MM.1S (cell line): Measurements from ENCODE around the gene PRX.
A peak's percentile ranks its signal among the peaks of the same experiment; 100 is the strongest.
"Not testable (repeated sequence)": the region's sequence is repeated elsewhere in the genome, so short reads cannot be mapped to it uniquely, and the experiment has no call there.

Source experiments
- DNase-seq: peaks from one replicate; pipeline ENCODE4 v3.0.0-alpha.2; 2015
- H2AFZ ChIP-seq: fragments of 300-600 bp; sonication (generic); 2 replicates; pipeline ENCODE4 v1.6.0; 2016; ENCODE audit warnings: antibody characterized with exemption, low read length
- H3F3A ChIP-seq: fragments of 300-600 bp; sonication (generic); 2 replicates; pipeline ENCODE4 v1.6.1; 2016; ENCODE audit warnings: mild to moderate bottlenecking, antibody characterized with exemption, low read length, moderate library complexity, mixed read lengths; ENCODE audit not compliant: insufficient read depth
- H3K27ac ChIP-seq: fragments of 300-600 bp; sonication (generic); 2 replicates; pipeline ENCODE4 v1.5.1; 2016; ENCODE audit warnings: mild to moderate bottlenecking, low read length
- H3K27me3 ChIP-seq: fragments of 300-600 bp; sonication (generic); replicated peaks from 2 replicates; pipeline ENCODE4 v1.6.0; 2016; ENCODE audit warnings: low read length; ENCODE audit not compliant: insufficient read depth
- H3K36me3 ChIP-seq: fragments of 300-600 bp; sonication (generic); replicated peaks from 2 replicates; pipeline ENCODE4 v1.6.1; 2016; ENCODE audit warnings: mild to moderate bottlenecking, low read length, mixed read lengths; ENCODE audit not compliant: insufficient read depth
- H3K4me1 ChIP-seq: fragments of 300-600 bp; sonication (generic); 2 replicates; pipeline ENCODE4 v1.6.1; 2016; ENCODE audit warnings: low read length, mixed read lengths
- H3K4me2 ChIP-seq: fragments of 300-600 bp; sonication (generic); 2 replicates; pipeline ENCODE4 v1.6.0; 2016; ENCODE audit warnings: low read depth, low read length
- H3K4me3 ChIP-seq: fragments of 300-600 bp; sonication (generic); 2 replicates; pipeline ENCODE4 v1.5.1; 2016; ENCODE audit warnings: low read length, mixed read lengths
- H3K79me2 ChIP-seq: fragments of 300-600 bp; sonication (generic); 2 replicates; pipeline ENCODE4 v1.6.1; 2016; ENCODE audit warnings: mixed run types, low read length, mixed read lengths
- H3K9ac ChIP-seq: fragments of 300-600 bp; sonication (generic); 2 replicates; pipeline ENCODE4 v1.6.1; 2016; ENCODE audit warnings: low read length, mixed read lengths
- H3K9me2 ChIP-seq: fragments of 300-600 bp; sonication (generic); replicated peaks from 2 replicates; pipeline ENCODE4 v1.6.1; 2016; ENCODE audit warnings: mild to moderate bottlenecking, low read length, mixed read lengths; ENCODE audit not compliant: insufficient read depth
- H3K9me3 ChIP-seq: fragments of 300-600 bp; sonication (generic); replicated peaks from 2 replicates; pipeline ENCODE4 v1.6.1; 2016; ENCODE audit warnings: mild to moderate bottlenecking, low read length, mixed read lengths; ENCODE audit not compliant: insufficient read depth
- H4K20me1 ChIP-seq: fragments of 300-600 bp; sonication (generic); 2 replicates; pipeline ENCODE4 v1.6.1; 2016; ENCODE audit warnings: mild to moderate bottlenecking, low read length, moderate library complexity, mixed read lengths; ENCODE audit not compliant: insufficient read depth
- EZH2 ChIP-seq: fragments of 300-600 bp; sonication (generic); optimal IDR thresholded peaks from 2 replicates; pipeline ENCODE3; 2017; ENCODE audit warnings: low read depth, mild to moderate bottlenecking, antibody characterized with exemption, low read length, mixed read lengths
- EZH2phosphoT487 ChIP-seq: fragments of 300-600 bp; sonication (generic); IDR thresholded peaks from 2 replicates; pipeline ENCODE4 v1.6.1; 2018; ENCODE audit warnings: antibody characterized with exemption, low read length
- TF ChIP-seq, protein P1 (sequence below): fragments of 300-600 bp; sonication (generic); IDR thresholded peaks from 2 replicates; pipeline ENCODE4 v1.5.1; 2016; ENCODE audit warnings: antibody characterized with exemption, low read length, mixed read lengths

The PRX gene

DNA sequence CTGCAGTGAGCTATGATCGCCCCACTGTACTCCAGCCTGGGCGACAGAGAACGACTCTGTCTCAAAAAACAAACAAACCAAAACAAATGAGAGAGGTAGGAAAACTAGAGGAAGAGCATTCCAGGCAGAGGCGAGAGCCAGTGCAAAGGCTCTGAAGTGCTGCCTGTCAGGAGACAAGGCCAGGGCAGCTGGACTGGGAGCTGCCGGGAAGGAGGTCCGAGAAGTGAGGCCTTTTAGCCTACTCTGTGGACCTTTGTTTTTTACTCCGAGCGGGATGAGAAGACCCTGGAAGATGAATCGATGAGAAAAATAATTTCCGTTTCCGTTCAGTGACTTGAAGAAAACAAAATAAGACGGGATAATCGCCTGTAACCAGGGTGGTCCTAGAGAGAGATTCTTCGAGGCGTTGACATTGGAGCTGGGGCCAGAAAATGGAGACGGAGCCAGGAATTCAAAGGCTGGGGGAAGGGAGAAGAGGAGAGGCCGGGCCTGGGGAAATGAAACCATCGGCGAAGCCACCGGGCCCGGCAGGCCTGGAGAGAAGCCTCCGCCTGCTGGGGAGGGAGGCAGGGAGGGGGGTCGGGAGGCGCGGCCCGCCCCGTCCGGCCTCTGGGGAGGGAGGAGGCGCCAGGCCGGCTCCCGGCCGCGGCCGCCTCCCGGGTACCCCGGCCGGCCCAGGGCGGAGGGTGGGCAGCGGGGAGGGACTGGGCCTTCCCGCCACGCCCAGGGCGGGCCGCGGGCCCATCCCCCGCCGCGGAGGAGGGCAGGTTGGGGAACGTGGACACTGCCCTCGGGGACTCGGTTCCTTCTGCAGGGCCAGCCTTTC lies 20.4 kb upstream of the PRX start:
- Histone ChIP-seq H3K27ac (peak overlapping the region; percentile 29; the same call in 1 of the 2 replicates), H3K79me2 (no peaks in the 10 kb centered on the region), H2AFZ (peak overlapping the region; percentile 72), H3K9me3 (no peaks in the 10 kb centered on the region), H3K27me3 (no peaks in the 10 kb centered on the region), H3K36me3 (no peaks in the 10 kb centered on the region), H3K9me2 (no peaks in the 10 kb centered on the region), H3K4me1 (peaks cover 5% of the 10 kb centered on the region; the same call in 1 of the 2 replicates), H3K4me3 (peak overlapping the region; percentile 55; the same call in 1 of the 2 replicates), H4K20me1 (no peaks in the 10 kb centered on the region), H3K9ac (peak overlapping the region; percentile 59; the same call in 1 of the 2 replicates), H3F3A (0 out of 2 replicates have a peak, but pooled peaks cover 10% of the 10 kb centered on the region), H3K4me2 (peak overlapping the region; percentile 64)
- DNase-seq = peak; percentile 52
- TF ChIP-seq, protein P1, sequence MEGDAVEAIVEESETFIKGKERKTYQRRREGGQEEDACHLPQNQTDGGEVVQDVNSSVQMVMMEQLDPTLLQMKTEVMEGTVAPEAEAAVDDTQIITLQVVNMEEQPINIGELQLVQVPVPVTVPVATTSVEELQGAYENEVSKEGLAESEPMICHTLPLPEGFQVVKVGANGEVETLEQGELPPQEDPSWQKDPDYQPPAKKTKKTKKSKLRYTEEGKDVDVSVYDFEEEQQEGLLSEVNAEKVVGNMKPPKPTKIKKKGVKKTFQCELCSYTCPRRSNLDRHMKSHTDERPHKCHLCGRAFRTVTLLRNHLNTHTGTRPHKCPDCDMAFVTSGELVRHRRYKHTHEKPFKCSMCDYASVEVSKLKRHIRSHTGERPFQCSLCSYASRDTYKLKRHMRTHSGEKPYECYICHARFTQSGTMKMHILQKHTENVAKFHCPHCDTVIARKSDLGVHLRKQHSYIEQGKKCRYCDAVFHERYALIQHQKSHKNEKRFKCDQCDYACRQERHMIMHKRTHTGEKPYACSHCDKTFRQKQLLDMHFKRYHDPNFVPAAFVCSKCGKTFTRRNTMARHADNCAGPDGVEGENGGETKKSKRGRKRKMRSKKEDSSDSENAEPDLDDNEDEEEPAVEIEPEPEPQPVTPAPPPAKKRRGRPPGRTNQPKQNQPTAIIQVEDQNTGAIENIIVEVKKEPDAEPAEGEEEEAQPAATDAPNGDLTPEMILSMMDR = no peak
- TF ChIP-seq EZH2phosphoT487 = no peak
- no peak for TF ChIP-seq EZH2

DNA sequence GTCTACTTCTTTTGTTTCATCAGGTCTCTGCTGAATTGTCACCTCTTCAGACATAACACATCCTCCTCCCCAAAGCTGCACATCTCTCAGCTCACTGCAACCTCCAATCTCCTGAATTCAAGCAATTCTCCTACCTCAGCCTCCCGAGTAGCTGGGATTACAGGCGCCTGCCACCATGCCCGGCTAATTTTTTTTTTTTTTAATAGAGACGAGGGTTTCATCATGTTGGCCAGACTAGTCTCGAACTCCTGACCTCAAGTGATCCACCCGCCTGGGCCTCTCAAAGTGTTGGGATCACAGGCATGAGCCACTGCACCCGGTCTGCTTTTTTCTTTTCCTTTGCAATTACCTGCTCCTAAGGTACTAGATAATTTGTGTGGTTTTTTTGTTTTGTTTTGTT lies 19.6 kb upstream of the PRX start:
- H3K4me3 ChIP-seq, H3K27me3 ChIP-seq, H3K27ac ChIP-seq, H3K9me3 ChIP-seq, H2AFZ ChIP-seq, DNase-seq, H3K36me3 ChIP-seq, H3K79me2 ChIP-seq, H3K4me1 ChIP-seq, H3K4me2 ChIP-seq, H3K9me2 ChIP-seq, H4K20me1 ChIP-seq, H3K9ac ChIP-seq: not testable (repeated sequence)
- H3F3A ChIP-seq = 0 out of 2 replicates have a peak, but pooled peaks cover 10% of the 10 kb centered on the region

DNA sequence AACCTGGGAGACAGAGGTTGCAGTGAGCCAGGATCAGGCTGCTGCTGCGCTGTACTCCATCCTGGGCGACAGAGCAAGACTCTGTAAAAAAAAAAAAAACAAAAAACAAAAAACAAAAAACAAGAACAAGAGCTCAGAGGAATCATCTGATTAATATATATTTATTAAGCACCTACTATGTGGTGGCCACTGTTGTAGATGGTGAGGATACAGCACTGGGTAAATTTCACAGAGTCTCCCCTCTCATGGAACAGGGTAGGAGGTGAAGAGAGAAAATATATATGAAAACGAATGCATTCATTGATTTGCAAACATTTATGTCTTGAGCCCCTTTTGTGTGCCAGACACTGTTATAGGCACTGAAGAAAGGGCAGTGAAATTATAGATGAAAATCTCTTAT lies 18.5 kb upstream of the PRX start:
- no peak overlapping the region for H3K4me3 ChIP-seq
- no peak overlapping the region for H2AFZ ChIP-seq
- TF ChIP-seq EZH2 (no peak), EZH2phosphoT487 (no peak)
- TF ChIP-seq, protein P1 = no peak

DNA sequence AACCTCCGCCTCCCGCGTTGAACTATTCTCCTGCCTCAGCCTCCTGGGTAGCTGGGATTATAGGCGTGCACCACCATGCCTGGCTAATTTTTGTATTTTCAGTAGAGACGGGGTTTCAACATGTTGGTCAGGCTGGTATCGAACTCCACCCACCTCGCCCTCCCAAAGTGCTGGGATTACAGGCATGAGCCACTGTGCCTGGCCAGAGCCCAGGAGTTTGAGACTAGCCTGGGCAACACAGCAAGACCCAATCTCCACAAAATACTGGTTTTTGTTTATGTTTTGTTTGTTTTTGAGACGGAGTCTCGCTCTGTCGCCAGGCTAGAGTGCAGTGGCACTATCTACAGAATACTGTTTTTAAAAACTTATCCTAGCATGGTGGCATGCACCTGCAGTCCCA lies 17.1 kb upstream of the PRX start:
- H3K36me3 ChIP-seq, H3K27me3 ChIP-seq, H3K4me3 ChIP-seq, H3K79me2 ChIP-seq, H3K27ac ChIP-seq, H3K9ac ChIP-seq, H3K9me3 ChIP-seq, H3K9me2 ChIP-seq, H2AFZ ChIP-seq, H3K4me2 ChIP-seq, H4K20me1 ChIP-seq, H3K4me1 ChIP-seq, DNase-seq: not testable (repeated sequence)
- 0 out of 2 replicates have a peak, but pooled peaks cover 10% of the 10 kb centered on the region for H3F3A ChIP-seq

More for the DNA sequence above, 18.5 kb upstream of the PRX start:
- H3K9me3 ChIP-seq = no peaks in the 10 kb centered on the region
- H3K27ac ChIP-seq = no peak overlapping the region
- no peak for DNase-seq
- no peaks in the 10 kb centered on the region for H4K20me1 ChIP-seq
- H3K4me1 ChIP-seq = peaks cover 5% of the 10 kb centered on the region; the same call in 1 of the 2 replicates
- 0 out of 2 replicates have a peak, but pooled peaks cover 10% of the 10 kb centered on the region for H3F3A ChIP-seq
- H3K4me2 ChIP-seq = no peak overlapping the region
- H3K27me3 ChIP-seq = no peaks in the 10 kb centered on the region
- no peaks in the 10 kb centered on the region for H3K36me3 ChIP-seq
- H3K79me2 ChIP-seq = no peaks in the 10 kb centered on the region
- no peaks in the 10 kb centered on the region for H3K9me2 ChIP-seq
- no peak overlapping the region for H3K9ac ChIP-seq

DNA sequence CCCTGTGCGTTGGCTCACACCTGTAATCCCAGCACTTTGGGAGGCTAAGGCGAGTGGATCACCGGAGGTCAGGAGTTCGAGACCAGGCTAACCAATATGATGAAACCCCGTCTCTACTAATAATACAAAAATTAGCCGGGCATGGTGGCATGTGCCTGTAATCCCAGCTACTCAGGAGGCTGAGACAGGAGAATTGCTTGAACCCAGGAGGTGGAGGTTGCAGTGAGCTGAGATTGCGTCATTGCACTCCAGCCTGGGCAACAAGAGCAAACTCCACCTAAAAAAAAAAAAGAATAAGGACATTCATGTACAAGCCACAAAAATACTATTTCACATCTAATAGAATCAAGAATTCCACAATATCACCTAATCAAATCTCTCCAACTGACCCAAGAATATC lies 15.0 kb upstream of the PRX start:
- not testable (repeated sequence) for DNase-seq, H2AFZ ChIP-seq, H3K9me3 ChIP-seq, H3K4me3 ChIP-seq, H3K27me3 ChIP-seq, H3K79me2 ChIP-seq, H4K20me1 ChIP-seq, H3K27ac ChIP-seq, H3K9me2 ChIP-seq, H3K9ac ChIP-seq, H3K36me3 ChIP-seq, H3K4me2 ChIP-seq, H3K4me1 ChIP-seq, H3F3A ChIP-seq
